ENCODE results near the gene FLNC. TPM values are rescaled to one million over a fixed set of nuclear protein-coding genes. Genes with fewer than 3 reads are reported as not detected.

FLNC gene
- total RNA-seq, 4 donors from 2014 or later = 5.7 to 12.6 (median 9.3) TPM

- Histone ChIP-seq H3K27ac (no peak overlapping the region), H3K4me1 (peaks cover 8 to 9% of the 10 kb centered on the region in 2 donors), H3K9me3 (no peaks in the 10 kb centered on the region), H3K4me3 (replicated peaks in 1 of 3) (no peak overlapping the region), H3K27me3 (no peaks in the 10 kb centered on the region), H3K36me3 (no peaks in the 10 kb centered on the region)
- TF ChIP-seq CTCF (IDR thresholded peaks at IDR 0.05) (no peak), POLR2A (IDR thresholded peaks at IDR 0.05) (no peak)
- no peak for DNase-seq
- WGBS, 2 donors = 88 to 89% methylated on average over 4 of the region's 4 CpGs
- intact Hi-C loops (cut with DNase I) = no loop called here
Measured at GRCh38 chr7:128795129-128795528, 35.1 kb upstream of the FLNC start.

GRCh38 chr7:128796327-128796726, 33.9 kb upstream of the FLNC start:
- 61 to 69% methylated on average over 5 of the region's 5 CpGs for WGBS, 2 donors
- no peaks in the 10 kb centered on the region for H3K9me3 ChIP-seq
- intact Hi-C loops (cut with DNase I) = no loop called here
- H3K4me1 ChIP-seq = peaks cover 8 to 9% of the 10 kb centered on the region in 2 donors
- TF ChIP-seq POLR2A (IDR thresholded peaks at IDR 0.05) = no peak
- TF ChIP-seq CTCF (IDR thresholded peaks at IDR 0.05) = no peak
- no peak overlapping the region for H3K4me3 ChIP-seq (replicated peaks in 1 of 3)
- no peaks in the 10 kb centered on the region for H3K36me3 ChIP-seq
- H3K27ac ChIP-seq = no peak overlapping the region
- no peak for DNase-seq
- no peaks in the 10 kb centered on the region for H3K27me3 ChIP-seq

- Histone ChIP-seq H3K4me3 (replicated peaks in 1 of 3) (no peak overlapping the region), H3K4me1 (no peaks in the 10 kb centered on the region), H3K36me3 (no peaks in the 10 kb centered on the region), H3K27me3 (no peaks in the 10 kb centered on the region), H3K27ac (no peak overlapping the region), H3K9me3 (no peaks in the 10 kb centered on the region)
- 88 to 92% methylated on average over 2 of the region's 2 CpGs for WGBS, 2 donors
- intact Hi-C loops (cut with DNase I) = no loop called here
- no peak for DNase-seq
- TF ChIP-seq POLR2A (IDR thresholded peaks at IDR 0.05) = no peak
- no peak for TF ChIP-seq CTCF (IDR thresholded peaks at IDR 0.05)
Measured at GRCh38 chr7:128799451-128799850, 30.8 kb upstream of the FLNC start.

GRCh38 chr7:128800567-128800966, 29.6 kb upstream of the FLNC start:
- H3K4me3 ChIP-seq (replicated peaks in 1 of 3) = no peak overlapping the region
- H3K27me3 ChIP-seq = no peaks in the 10 kb centered on the region
- TF ChIP-seq POLR2A (IDR thresholded peaks at IDR 0.05) (no peak), CTCF (IDR thresholded peaks at IDR 0.05) (no peak)
- no peaks in the 10 kb centered on the region for H3K9me3 ChIP-seq
- WGBS, 2 donors = 94 to 96% methylated on average over 3 of the region's 3 CpGs
- intact Hi-C loops (cut with DNase I) = no loop called here
- no peak for DNase-seq
- no peak overlapping the region for H3K27ac ChIP-seq
- no peaks in the 10 kb centered on the region for H3K4me1 ChIP-seq
- no peaks in the 10 kb centered on the region for H3K36me3 ChIP-seq

GRCh38 chr7:128801003-128801402, 29.2 kb upstream of the FLNC start:
- Histone ChIP-seq H3K4me3 (replicated peaks in 1 of 3) (no peak overlapping the region), H3K27me3 (no peaks in the 10 kb centered on the region), H3K36me3 (no peaks in the 10 kb centered on the region), H3K4me1 (no peaks in the 10 kb centered on the region), H3K9me3 (no peaks in the 10 kb centered on the region), H3K27ac (no peak overlapping the region)
- DNase-seq = no peak
- intact Hi-C loops (cut with DNase I) = no loop called here
- 95 to 96% methylated on average over 9 of the region's 9 CpGs for WGBS, 2 donors
- no peak for TF ChIP-seq POLR2A (IDR thresholded peaks at IDR 0.05)
- TF ChIP-seq CTCF (IDR thresholded peaks at IDR 0.05) = no peak
